ENCODE measurements around the gene FCRL2. TPM values are rescaled to one million over a fixed set of nuclear protein-coding genes. Genes with fewer than 3 reads are reported as not detected.

FCRL2 gene
- total RNA-seq, 1 experiment from 2014 or later: 0.14 TPM

DNA sequence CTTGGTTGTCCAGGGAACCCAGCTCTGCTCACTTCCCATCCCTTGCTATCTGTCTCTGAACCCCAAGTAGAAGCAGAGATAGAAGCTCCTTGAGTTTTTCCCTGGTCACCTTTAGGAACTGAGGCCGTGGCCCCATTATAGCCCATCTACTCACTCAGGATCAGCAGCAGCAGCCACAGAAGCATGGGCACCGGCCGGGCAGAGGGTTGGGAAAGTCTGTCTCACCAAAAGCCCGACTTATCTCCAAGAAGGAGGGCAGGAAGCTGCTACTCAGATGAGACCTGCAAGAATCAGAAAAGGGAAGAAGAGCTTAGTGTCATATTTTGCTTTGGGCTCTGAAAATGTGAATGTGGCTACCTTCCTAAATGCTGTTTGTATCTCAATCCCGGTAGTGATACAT, 76.6 kb downstream of the FCRL2 start:
- DNase-seq: no peak
- H3K27ac Mint-ChIP-seq (ENCODE audit: unreplicated experiment): no peak overlapping the region
- intact Hi-C loops (cut with micrococcal nuclease; ENCODE audit: unreplicated experiment): no loop called here
- no TSS peak for BruUV-seq (replicated peaks)
- H3K4me1 Mint-ChIP-seq (ENCODE audit: low read depth, unreplicated experiment): no peaks in the 10 kb centered on the region
- CTCF ChIA-PET: no interaction called here
- TF ChIP-seq, protein P1, sequence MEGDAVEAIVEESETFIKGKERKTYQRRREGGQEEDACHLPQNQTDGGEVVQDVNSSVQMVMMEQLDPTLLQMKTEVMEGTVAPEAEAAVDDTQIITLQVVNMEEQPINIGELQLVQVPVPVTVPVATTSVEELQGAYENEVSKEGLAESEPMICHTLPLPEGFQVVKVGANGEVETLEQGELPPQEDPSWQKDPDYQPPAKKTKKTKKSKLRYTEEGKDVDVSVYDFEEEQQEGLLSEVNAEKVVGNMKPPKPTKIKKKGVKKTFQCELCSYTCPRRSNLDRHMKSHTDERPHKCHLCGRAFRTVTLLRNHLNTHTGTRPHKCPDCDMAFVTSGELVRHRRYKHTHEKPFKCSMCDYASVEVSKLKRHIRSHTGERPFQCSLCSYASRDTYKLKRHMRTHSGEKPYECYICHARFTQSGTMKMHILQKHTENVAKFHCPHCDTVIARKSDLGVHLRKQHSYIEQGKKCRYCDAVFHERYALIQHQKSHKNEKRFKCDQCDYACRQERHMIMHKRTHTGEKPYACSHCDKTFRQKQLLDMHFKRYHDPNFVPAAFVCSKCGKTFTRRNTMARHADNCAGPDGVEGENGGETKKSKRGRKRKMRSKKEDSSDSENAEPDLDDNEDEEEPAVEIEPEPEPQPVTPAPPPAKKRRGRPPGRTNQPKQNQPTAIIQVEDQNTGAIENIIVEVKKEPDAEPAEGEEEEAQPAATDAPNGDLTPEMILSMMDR (IDR thresholded peaks at IDR 0.05; ENCODE audit: unreplicated experiment): no peak
- H3K4me3 Mint-ChIP-seq (ENCODE audit: low read depth, unreplicated experiment): no peak overlapping the region
- H3K9me3 Mint-ChIP-seq (ENCODE audit: low read depth, unreplicated experiment): no peaks in the 10 kb centered on the region
- no peaks in the 10 kb centered on the region for H3K36me3 Mint-ChIP-seq (ENCODE audit: insufficient read depth, unreplicated experiment)
- no peaks in the 10 kb centered on the region for H3K27me3 Mint-ChIP-seq (ENCODE audit: unreplicated experiment)

DNA sequence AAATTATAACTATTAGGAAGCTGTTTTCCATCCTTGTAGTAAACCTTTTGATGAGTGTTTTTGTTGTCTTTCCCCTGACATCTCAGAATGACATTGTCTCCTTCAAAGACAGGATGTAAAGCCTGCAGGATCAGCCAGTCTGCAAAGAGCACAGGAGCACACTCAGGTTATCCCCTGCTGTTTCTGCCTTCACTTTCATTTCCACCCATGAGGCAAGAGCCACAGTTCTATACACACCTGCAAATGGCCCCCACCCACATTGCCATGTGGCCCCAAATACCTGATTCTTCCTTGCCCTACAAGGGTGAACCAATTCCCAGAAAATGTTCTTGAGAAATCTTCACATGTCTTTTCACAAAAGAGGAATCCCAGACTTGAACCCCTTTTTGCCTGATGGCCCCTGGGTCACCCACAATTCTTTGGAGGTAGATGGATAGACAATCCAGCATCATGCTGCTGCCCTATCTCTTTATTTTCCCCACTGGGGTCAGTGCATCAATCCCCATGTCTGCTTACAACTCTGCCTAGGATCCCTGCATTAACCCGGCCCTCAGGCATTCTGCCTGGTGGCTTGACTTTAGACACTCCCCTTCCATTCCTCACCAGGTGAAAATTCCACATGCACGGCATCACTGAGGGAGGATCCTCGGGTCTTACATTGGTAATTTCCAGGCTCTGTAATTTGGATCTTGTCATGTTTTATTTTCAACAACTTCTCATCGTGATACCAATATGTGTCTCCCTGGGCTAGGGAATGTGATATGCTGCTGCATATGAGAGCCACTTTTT, 79.0 kb downstream of the FCRL2 start:
- Mint-ChIP-seq H3K4me3 (ENCODE audit: low read depth, unreplicated experiment) (no peak overlapping the region), H3K4me1 (ENCODE audit: low read depth, unreplicated experiment) (no peaks in the 10 kb centered on the region), H3K36me3 (ENCODE audit: insufficient read depth, unreplicated experiment) (no peaks in the 10 kb centered on the region), H3K27me3 (ENCODE audit: unreplicated experiment) (no peaks in the 10 kb centered on the region), H3K27ac (ENCODE audit: unreplicated experiment) (no peak overlapping the region), H3K9me3 (ENCODE audit: low read depth, unreplicated experiment) (no peaks in the 10 kb centered on the region)
- DNase-seq: no peak
- CTCF ChIA-PET: no interaction called here
- TF ChIP-seq, protein P1 (IDR thresholded peaks at IDR 0.05; ENCODE audit: unreplicated experiment): no peak
- BruUV-seq (replicated peaks): no TSS peak
- intact Hi-C loops (cut with micrococcal nuclease; ENCODE audit: unreplicated experiment): no loop called here

DNA sequence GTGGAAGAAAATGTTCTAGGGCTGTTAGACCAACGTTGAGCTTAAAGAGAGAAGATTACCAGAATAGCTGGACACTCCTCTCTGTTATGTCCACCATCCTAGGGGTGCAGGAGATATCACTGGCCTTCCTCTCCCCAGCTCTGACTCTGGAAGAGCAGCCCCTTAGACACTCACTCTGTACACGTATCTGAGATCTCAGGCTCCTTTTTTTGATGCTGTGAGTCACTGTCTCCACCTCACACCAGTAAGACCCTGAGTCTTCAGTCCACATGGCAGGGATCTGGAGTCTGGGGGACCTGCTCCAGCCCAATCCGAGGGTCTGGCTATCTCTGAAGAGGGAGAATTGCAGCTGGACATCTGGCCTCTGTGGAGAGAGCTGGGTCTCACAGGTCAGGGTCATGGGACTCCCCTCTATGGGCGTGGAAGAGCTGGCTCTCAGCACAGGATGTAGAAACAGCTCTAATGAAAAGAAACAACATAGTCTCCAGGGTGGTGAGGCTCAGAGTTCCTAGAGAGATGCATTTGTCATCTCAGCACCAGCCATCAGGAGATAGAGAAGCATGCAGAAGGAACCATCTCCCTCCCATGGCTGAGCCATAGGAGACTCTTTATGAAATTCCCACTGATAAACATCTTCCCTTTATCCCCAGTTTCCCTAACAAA, 79.8 kb downstream of the FCRL2 start:
- H3K4me1 Mint-ChIP-seq (ENCODE audit: low read depth, unreplicated experiment): no peaks in the 10 kb centered on the region
- no TSS peak for BruUV-seq (replicated peaks)
- no peaks in the 10 kb centered on the region for H3K9me3 Mint-ChIP-seq (ENCODE audit: low read depth, unreplicated experiment)
- intact Hi-C loops (cut with micrococcal nuclease; ENCODE audit: unreplicated experiment): no loop called here
- TF ChIP-seq, protein P1 (IDR thresholded peaks at IDR 0.05; ENCODE audit: unreplicated experiment): no peak
- no peak for DNase-seq
- no peak overlapping the region for H3K27ac Mint-ChIP-seq (ENCODE audit: unreplicated experiment)
- H3K36me3 Mint-ChIP-seq (ENCODE audit: insufficient read depth, unreplicated experiment): no peaks in the 10 kb centered on the region
- CTCF ChIA-PET: no interaction called here
- no peak overlapping the region for H3K4me3 Mint-ChIP-seq (ENCODE audit: low read depth, unreplicated experiment)
- H3K27me3 Mint-ChIP-seq (ENCODE audit: unreplicated experiment): no peaks in the 10 kb centered on the region

Other genes with a start within 250 kb of the FCRL2 start
- gene FCRL5, start 224.6 kb downstream of the FCRL2 start, total RNA-seq (2022): not detected in 2 replicates
- gene FCRL4, start 179.0 kb downstream of the FCRL2 start, total RNA-seq (2022): not detected in 2 replicates
- 1.2 and 2.2 TPM in 2 replicates for gene FCRL3, start 76.4 kb downstream of the FCRL2 start, total RNA-seq (2022)
- not detected in 2 replicates for gene FCRL1, start 43.0 kb upstream of the FCRL2 start, total RNA-seq (2022)
- gene CD5L, start 64.7 kb upstream of the FCRL2 start, total RNA-seq (2022): not detected in 2 replicates
- gene KIRREL1, start 216.5 kb upstream of the FCRL2 start, total RNA-seq (2022): 19.0 and 31.4 TPM in 2 replicates